Tibial nerve (tissue), 4 donors: ENCODE data around the gene IBA57.

Source experiments
- CTCF ChIP-seq, 5 experiments: fragments of 200-600 bp in 3 of 5; fragments of 450-650 bp in 2 of 5; sonication (generic) in 3 of 5; IDR thresholded peaks; one replicate each; pipeline ENCODE4 v1.5.1; 2016 to 2019; ENCODE audit warnings: antibody characterized with exemption in 5 of 5, mild to moderate bottlenecking in 3 of 5, moderate library complexity in 2 of 5
- EP300 ChIP-seq, 2 donors: sonication (generic); formaldehyde crosslinking; IDR thresholded peaks; one replicate each; pipeline ENCODE4 v1.6.1; 2017; ENCODE audit warnings: antibody characterized with exemption in 2 of 2, mild to moderate bottlenecking in 1 of 2
- POLR2A ChIP-seq, 2 donors: fragments of 450-650 bp; IDR thresholded peaks; one replicate each; pipeline ENCODE4 v1.6.1; 2017; ENCODE audit warnings: antibody characterized with exemption in 2 of 2, mild to moderate bottlenecking in 2 of 2, moderate library complexity in 2 of 2

DNA sequence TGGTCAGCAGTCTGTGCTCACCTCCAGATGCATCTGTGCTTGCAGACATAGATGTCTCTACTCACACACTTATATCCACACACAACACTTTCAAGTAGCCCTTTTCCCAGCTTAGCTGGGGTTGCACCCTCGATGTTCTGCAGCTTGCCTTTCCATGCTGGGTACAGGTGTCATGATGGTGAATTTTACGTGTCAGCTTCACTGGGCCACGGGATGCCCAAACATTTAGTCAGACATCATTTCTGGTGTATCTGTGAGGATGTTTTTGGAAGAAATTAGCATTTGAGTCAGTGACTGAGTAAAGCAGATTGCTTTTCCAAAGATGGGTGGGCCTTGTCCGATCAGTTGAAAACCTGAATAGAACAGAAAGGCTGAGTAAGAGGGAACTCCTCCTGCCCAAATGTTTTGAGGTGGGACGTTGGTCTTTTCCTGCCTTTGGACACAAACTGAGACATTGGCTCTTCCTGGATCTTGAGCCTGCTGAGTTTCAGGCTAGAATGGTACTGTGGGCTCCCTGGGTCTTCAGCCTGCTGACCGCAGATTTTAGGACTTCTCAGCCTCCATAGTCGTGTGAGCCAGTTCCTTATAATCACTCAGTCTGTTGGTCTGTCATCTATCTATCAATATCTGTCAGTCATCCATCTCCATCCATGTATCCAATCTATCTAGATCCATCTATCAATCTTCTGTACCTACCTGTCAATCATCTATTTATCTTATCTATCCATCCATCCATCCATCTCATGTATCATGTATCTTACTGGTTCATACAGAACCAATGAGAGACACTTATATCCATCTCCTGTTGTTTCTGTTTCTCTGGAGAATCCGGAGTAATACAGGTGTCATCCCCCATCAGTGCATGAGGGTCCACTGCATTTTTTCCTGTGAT is 29.6 kb downstream of the IBA57 start:
- TF ChIP-seq POLR2A (IDR thresholded peaks at IDR 0.05) (no peak), EP300 (IDR thresholded peaks at IDR 0.05) (no peak), CTCF (IDR thresholded peaks at IDR 0.05) (no peak)
